K562 (cell line): ENCODE measurements around the gene DNAH10. TPM values are rescaled to one million over a fixed set of nuclear protein-coding genes. Genes with fewer than 3 reads are reported as not detected.

Source experiments
- ATAC-seq: fragments of 200-7000 bp; cut with Tn5 transposase; 3 replicates; pipeline ENCODE4 v1.9.1; 2020; ENCODE audit warnings: moderate library complexity
- BruUV-seq: library from RNA; stranded (reverse); fragments of 400-500 nt; replicated peaks from 2 replicates; lab custom pipeline; 2021; lab: Mats Ljungman, UMichigan
- CTCF ChIA-PET: fragments of 300-600 bp; formaldehyde crosslinking; extraction: SDS; loops from one replicate; lab custom pipeline; 2021; ENCODE audit warnings: low intra/inter-chr PET ratio; lab: Yijun Ruan, JAX
- POLR2A ChIA-PET: fragments of 300-600, 350-650 bp; sonication (Branson Sonifier 250); formaldehyde crosslinking; extraction: SDS; loops from one replicate; lab custom pipeline; 2021; ENCODE audit warnings: antibody characterized with exemption, inconsistent platforms; lab: Yijun Ruan, JAX
- DNase-seq, 4 experiments: peaks; one replicate each; pipeline versions ENCODE4 v3.0.0 to v3.0.0-alpha.2; 2011 to 2018; ENCODE audit warnings: low spot score in 3 of 4, mixed read lengths in 3 of 4; ENCODE audit errors: extremely low read depth in 1 of 4
- FAIRE-seq: peaks from 2 replicates; lab custom pipeline; 2011; peaks lifted over from hg19 to GRCh38; lab: Jason Lieb, UNC
- H2AFZ ChIP-seq: 2 replicates; pipeline ENCODE4 v1.6.0; 2011; ENCODE audit warnings: low read depth, low read length, control low read depth, inconsistent platforms
- H3K27ac ChIP-seq: fragments of 200-600 bp; 3 replicates; pipeline ENCODE4 v1.8.0; 2011; ENCODE audit warnings: low read depth, mild to moderate bottlenecking, control low read depth, inconsistent platforms, low read length, moderate library complexity, mixed read lengths; ENCODE audit errors: extremely low read depth
- H3K27me3 ChIP-seq, 2 experiments: fragments of 300-600 bp in 1 of 2; 2 replicates in 1 of 2; 3 replicates in 1 of 2; pipeline versions ENCODE4 v1.6.0 to v1.8.0; 2011; ENCODE audit warnings: inconsistent platforms in 2 of 2, low read length in 2 of 2, mild to moderate bottlenecking in 1 of 2, mixed read lengths in 1 of 2, moderate library complexity in 1 of 2; ENCODE audit not compliant: control insufficient read depth in 2 of 2, insufficient read depth in 2 of 2
- H3K36me3 ChIP-seq: fragments of 300-600 bp; 3 replicates; pipeline ENCODE4 v1.8.0; 2011; ENCODE audit warnings: mild to moderate bottlenecking, low read length, inconsistent platforms; ENCODE audit not compliant: control insufficient read depth, insufficient read depth
- H3K4me1 ChIP-seq, 2 experiments: fragments of 200-600 bp in 1 of 2; replicated peaks in 1 of 2; 2 replicates in 1 of 2; 3 replicates in 1 of 2; pipeline versions ENCODE4 v1.5.1 to v1.8.0; 2011; ENCODE audit warnings: inconsistent platforms in 2 of 2, low read length in 2 of 2, mild to moderate bottlenecking in 1 of 2, mixed read lengths in 1 of 2, moderate library complexity in 1 of 2; ENCODE audit not compliant: control insufficient read depth in 2 of 2, insufficient read depth in 2 of 2
- H3K4me2 ChIP-seq: 2 replicates; pipeline ENCODE4 v1.6.1; 2011; ENCODE audit warnings: low read length, control low read depth, inconsistent platforms, mixed read lengths; ENCODE audit not compliant: insufficient read depth
- H3K4me3 ChIP-seq: fragments of 200-600 bp; sonication (generic), shearing (Covaris generic); 2 replicates; pipeline ENCODE4 v1.5.1; 2016; ENCODE audit warnings: control low read depth, inconsistent platforms
- H3K79me2 ChIP-seq: fragments of 200-600 bp; 3 replicates; pipeline ENCODE4 v1.8.0; 2011; ENCODE audit warnings: low read length, inconsistent platforms; ENCODE audit not compliant: control insufficient read depth, insufficient read depth
- H3K9ac ChIP-seq, 2 experiments: 2 replicates each; pipeline versions ENCODE4 v1.6.0 to v1.6.1; 2011; ENCODE audit warnings: low read depth in 2 of 2, low read length in 2 of 2, control low read depth in 1 of 2, inconsistent platforms in 1 of 2, mild to moderate bottlenecking in 1 of 2, mixed read lengths in 1 of 2; ENCODE audit not compliant: insufficient read depth in 1 of 2
- H3K9me1 ChIP-seq: one replicate; pipeline ENCODE4 v1.6.0; 2011; ENCODE audit warnings: inconsistent platforms, mild to moderate bottlenecking, low read length, moderate library complexity; ENCODE audit not compliant: control insufficient read depth, insufficient read depth
- H3K9me3 ChIP-seq: replicated peaks from 2 replicates; pipeline ENCODE4 v1.5.1; 2011; ENCODE audit warnings: low read depth, low read length, inconsistent platforms; ENCODE audit not compliant: control insufficient read depth, insufficient read depth
- H4K20me1 ChIP-seq: replicated peaks from 2 replicates; pipeline ENCODE4 v1.6.1; 2011; ENCODE audit warnings: low read length, inconsistent platforms, mixed read lengths; ENCODE audit not compliant: control insufficient read depth, insufficient read depth
- POLR2H ChIP-seq: IDR thresholded peaks from 2 replicates; pipeline ENCODE4 v1.6.1; 2016; ENCODE audit warnings: missing genetic modification characterization, low read depth, mild to moderate bottlenecking, control low read depth, missing compliant biosample characterization, moderate library complexity
- PTRF ChIP-seq: fragments of 450-650 bp; IDR thresholded peaks from 2 replicates; pipeline ENCODE4 v1.6.1; 2016; ENCODE audit warnings: mild to moderate bottlenecking, missing genetic modification characterization, missing compliant biosample characterization
- RUNX1 ChIP-seq: sonication (generic); IDR thresholded peaks from 2 replicates; pipeline ENCODE4 v1.6.1; 2016; ENCODE audit warnings: antibody characterized with exemption, low read depth
- ZNF551 ChIP-seq: fragments of 250-450 bp; sonication (Bioruptor Pico); IDR thresholded peaks from 2 replicates; pipeline ENCODE4 v1.5.0; 2021; ENCODE audit warnings: mild to moderate bottlenecking, moderate library complexity
- WGBS: fragments of 100-300 bp; shearing (Covaris generic); methylation state at CpG from one replicate; pipeline ENCODE4 v1.1.6; 2016; ENCODE audit warnings: low coverage, mixed read lengths; ENCODE audit not compliant: insufficient coverage; ENCODE audit errors: missing lambda C conversion rate; 5-methylcytosine and 5-hydroxymethylcytosine counted together
- in situ Hi-C: fragments of 300-500 bp; cut with MboI; formaldehyde crosslinking; loops from 4 replicates; pipeline ENCODE4 v1.15.0; 2018; ENCODE audit warnings: inconsistent platforms, mixed read lengths
- intact Hi-C: fragments of 100-400 bp; cut with micrococcal nuclease; formaldehyde crosslinking; loops from 2 replicates; pipeline ENCODE4 v1.14.2; 2022
- polyA plus RNA-seq, 8 experiments: library from polyadenylated mRNA; depleted of rRNA in 4 of 8; stranded (reverse) in 5 of 8; unstranded in 3 of 8; fragments of >200 nt; fragmentation: Nextera tagmentation in 2 of 8; fragmentation: Illumina TruSeq in 1 of 8; extraction: Ambion mirVana in 2 of 8; extraction: Trizol in 1 of 8; gene quantifications; 2 replicates each; pipeline versions ENCODE4 v1.2.1 to v1.2.3, GENCODE V29; 2011 to 2014; ENCODE audit warnings: inconsistent platforms in 1 of 8, missing spikeins in 1 of 8
- total RNA-seq, 7 experiments: library from RNA; depleted of rRNA in 6 of 7; stranded (reverse); fragments of >200 nt in 6 of 7; fragmentation: Illumina TruSeq in 2 of 7; extraction: Trizol in 2 of 7; gene quantifications; 2 replicates each; pipeline versions ENCODE4 v1.2.1 to v1.2.3, GENCODE V29; 2011 to 2021; ENCODE audit warnings: low replicate concordance in 1 of 7

DNAH10 gene
- total and polyA plus RNA-seq, 9 of the 15 experiments (the other 6 are each of a cell fraction or from before 2014, with no cell fraction given) = 0.01 to 0.06 (median 0.04) TPM; not detected in 1

DNA sequence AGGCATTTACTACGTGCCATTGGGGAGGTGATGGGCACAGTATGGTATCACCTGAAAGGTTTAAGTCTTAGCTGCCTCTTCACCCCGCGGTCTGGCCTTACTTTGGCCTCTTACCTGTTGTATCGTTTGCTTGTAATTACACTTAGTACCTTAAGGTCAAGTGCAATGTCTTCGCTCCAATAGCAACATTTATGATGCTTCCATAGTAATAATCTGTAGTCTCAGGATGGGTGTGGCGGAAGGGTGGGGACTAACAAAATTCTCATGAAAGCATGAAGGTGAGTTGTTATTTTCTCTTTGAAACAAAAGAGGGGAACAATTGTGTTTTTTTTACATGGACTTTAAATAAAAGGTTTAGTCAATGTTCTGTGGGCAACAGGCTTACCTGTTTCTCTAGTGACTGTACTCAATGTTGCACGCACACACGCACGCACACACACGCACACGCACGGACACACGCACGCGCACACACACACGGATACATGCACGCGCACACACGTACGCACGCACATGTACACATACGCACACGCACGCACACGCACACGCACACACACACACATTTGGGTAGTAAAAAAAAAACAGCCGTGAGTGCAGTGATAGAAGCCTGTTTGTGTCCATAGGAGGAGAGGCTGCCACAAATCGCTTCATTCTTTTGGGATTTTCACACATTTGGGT lies 91.4 kb downstream of the DNAH10 start (continued):
- no peak for TF ChIP-seq RUNX1
- no peak for TF ChIP-seq PTRF (tag)

DNA sequence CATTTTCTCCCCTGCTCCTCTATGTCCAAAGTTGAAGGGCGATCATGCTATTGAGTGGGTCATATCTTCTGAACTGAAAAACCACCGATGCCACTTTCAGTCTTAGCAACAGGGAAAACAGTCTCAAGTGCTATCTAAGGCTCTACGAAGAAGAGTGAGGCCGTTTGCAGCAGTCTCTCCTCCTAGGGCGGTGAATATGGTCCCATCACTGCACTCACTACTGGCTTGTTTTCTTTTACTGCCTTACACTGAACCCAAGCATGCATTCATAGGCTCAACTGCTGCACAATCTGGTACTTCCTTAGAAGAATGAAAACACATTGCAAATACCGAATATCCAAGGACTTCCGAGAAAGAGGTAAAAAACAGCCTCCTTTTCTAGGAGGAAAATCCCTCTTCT lies 92.1 kb downstream of the DNAH10 start:
- ATAC-seq (peak; percentile 54), FAIRE-seq (no peak), DNase-seq (no peak)
- POLR2A ChIA-PET = interaction anchor here (0.6 to 1.5 kb wide), 2 partner anchors 10 to 75 kb away, joined by 3 to 4 read pairs; no protein-coding TSS in a partner anchor
- H3K27ac ChIP-seq = no peak overlapping the region
- no TSS peak for BruUV-seq
- CTCF ChIA-PET = no interaction called here
- peaks cover 44 to 65% of the 10 kb centered on the region in 2 experiments for H3K27me3 ChIP-seq
- H3K4me3 ChIP-seq = no peak overlapping the region
- no peaks in the 10 kb centered on the region for H3K79me2 ChIP-seq
- TF ChIP-seq POLR2H = no peak
- no peak for TF ChIP-seq ZNF551 (CRISPR knock-in tag)
- in situ Hi-C loops = no loop called here
- H3K4me1 ChIP-seq = peaks cover 6 to 8% of the 10 kb centered on the region in 2 experiments; a peak in 4 of 5 replicates
- 5% methylated on average over 7 of the region's 7 CpGs for whole genome bisulfite sequencing
- H3K9me1 ChIP-seq = no peaks in the 10 kb centered on the region
- no peaks in the 10 kb centered on the region for H3K9me3 ChIP-seq
- no peaks in the 10 kb centered on the region for H3K36me3 ChIP-seq
- H2AFZ ChIP-seq = peak overlapping the region; percentile 54; the same call in 1 of the 2 replicates
- intact Hi-C loops = no loop called here
- peak overlapping the region; percentile 5; the same call in 1 of the 2 replicates for H3K4me2 ChIP-seq
- no peaks in the 10 kb centered on the region for H4K20me1 ChIP-seq
- no peak overlapping the region for H3K9ac ChIP-seq
